Neuronal stem cell (in vitro differentiated cells): ENCODE data around the gene IGFBP2. TPM values are rescaled to one million over a fixed set of nuclear protein-coding genes. Genes with fewer than 3 reads are reported as not detected.
A peak's percentile ranks its signal among the peaks of the same experiment; 100 is the strongest.

Experiments
- DNase-seq: peaks from one replicate; pipeline ENCODE4 v3.0.0-alpha.2; 2013; ENCODE audit warnings: low spot score
- H2AFZ ChIP-seq: one replicate; pipeline ENCODE4 v1.6.1; 2013; ENCODE audit warnings: mild to moderate bottlenecking, low read length, inconsistent platforms
- H2AK5ac ChIP-seq: 2 replicates; pipeline ENCODE4 v1.6.1; 2013; ENCODE audit warnings: low read depth, mild to moderate bottlenecking, inconsistent platforms, low read length, moderate library complexity, mixed read lengths
- H2BK120ac ChIP-seq: 2 replicates; pipeline ENCODE4 v1.6.1; 2013; ENCODE audit warnings: low read depth, mild to moderate bottlenecking, inconsistent platforms, low read length, moderate library complexity, mixed read lengths
- H2BK12ac ChIP-seq: one replicate; pipeline ENCODE4 v1.6.1; 2013; ENCODE audit warnings: low read length, inconsistent platforms
- H2BK15ac ChIP-seq: 2 replicates; pipeline ENCODE4 v1.6.1; 2013; ENCODE audit warnings: mild to moderate bottlenecking, low read length, inconsistent platforms, mixed read lengths
- H2BK5ac ChIP-seq: one replicate; pipeline ENCODE4 v1.6.1; 2013; ENCODE audit warnings: inconsistent platforms, mild to moderate bottlenecking, low read length, moderate library complexity
- H3K14ac ChIP-seq: one replicate; pipeline ENCODE4 v1.6.1; 2013; ENCODE audit warnings: low read length, inconsistent platforms
- H3K18ac ChIP-seq: 2 replicates; pipeline ENCODE4 v1.6.1; 2013; ENCODE audit warnings: low read length, inconsistent platforms
- H3K23ac ChIP-seq: 2 replicates; pipeline ENCODE4 v1.6.1; 2013; ENCODE audit warnings: low read depth, mild to moderate bottlenecking, mixed read lengths, low read length, inconsistent platforms; ENCODE audit not compliant: poor library complexity
- H3K27ac ChIP-seq: replicated peaks from 3 replicates; pipeline ENCODE4 v1.5.1; 2013; ENCODE audit warnings: low read length, inconsistent platforms
- H3K27me3 ChIP-seq, 3 experiments: 2 replicates each; pipeline ENCODE4 v1.6.1; 2013; ENCODE audit warnings: low read length in 3 of 3, mild to moderate bottlenecking in 2 of 3, inconsistent platforms in 1 of 3, low read depth in 1 of 3, mixed read lengths in 1 of 3, moderate library complexity in 1 of 3; ENCODE audit not compliant: control insufficient read depth in 3 of 3, insufficient read depth in 3 of 3
- H3K36me3 ChIP-seq, 2 donors: replicated peaks in 1 of 2; 2 replicates each; pipeline ENCODE4 v1.6.1; 2013; ENCODE audit warnings: low read length in 2 of 2; ENCODE audit not compliant: control insufficient read depth in 2 of 2, insufficient read depth in 2 of 2
- H3K4ac ChIP-seq: 2 replicates; pipeline ENCODE4 v1.6.1; 2013; ENCODE audit warnings: inconsistent platforms, mild to moderate bottlenecking, low read length, moderate library complexity
- H3K4me1 ChIP-seq, 2 donors: 1 replicate in 1 of 2; 2 replicates in 1 of 2; pipeline ENCODE4 v1.6.1; 2013; ENCODE audit warnings: low read length in 2 of 2, low read depth in 1 of 2; ENCODE audit not compliant: control insufficient read depth in 2 of 2, insufficient read depth in 1 of 2
- H3K4me2 ChIP-seq: one replicate; pipeline ENCODE4 v1.6.1; 2013; ENCODE audit warnings: mild to moderate bottlenecking, low read length, inconsistent platforms; ENCODE audit not compliant: insufficient read depth, poor library complexity, severe bottlenecking
- H3K4me3 ChIP-seq, 2 donors: 2 replicates each; pipeline ENCODE4 v1.5.1; 2013; ENCODE audit warnings: low read length in 2 of 2, mild to moderate bottlenecking in 2 of 2, inconsistent platforms in 1 of 2, moderate library complexity in 1 of 2
- H3K79me1 ChIP-seq: one replicate; pipeline ENCODE4 v1.6.1; 2013; ENCODE audit warnings: low read depth, mild to moderate bottlenecking, inconsistent platforms, low read length, moderate library complexity
- H3K9ac ChIP-seq: one replicate; pipeline ENCODE4 v1.6.1; 2013; ENCODE audit warnings: mild to moderate bottlenecking, low read depth, low read length, inconsistent platforms; ENCODE audit not compliant: poor library complexity
- H3K9me3 ChIP-seq, 2 donors: replicated peaks in 1 of 2; 2 replicates each; pipeline versions ENCODE3 to v1.6.1; 2013; ENCODE audit warnings: low read length in 2 of 2, mild to moderate bottlenecking in 2 of 2, inconsistent platforms in 1 of 2, low read depth in 1 of 2, mixed read lengths in 1 of 2, moderate library complexity in 1 of 2; ENCODE audit not compliant: control insufficient read depth in 2 of 2, insufficient read depth in 1 of 2
- H4K8ac ChIP-seq: one replicate; pipeline ENCODE4 v1.6.1; 2013; ENCODE audit warnings: low read depth, mild to moderate bottlenecking, inconsistent platforms, low read length, moderate library complexity
- H4K91ac ChIP-seq: one replicate; pipeline ENCODE4 v1.6.1; 2013; ENCODE audit warnings: low read length, low read depth, mild to moderate bottlenecking, inconsistent platforms; ENCODE audit not compliant: poor library complexity
- WGBS, 2 donors: extraction: QIAGEN DNeasy Blood & Tissue Kit; methylation state at CpG; one replicate each; pipeline ENCODE4 v1.1.7; 2013; ENCODE audit warnings: missing lambda C conversion rate in 2 of 2, mixed read lengths in 1 of 2; ENCODE audit not compliant: insufficient read length in 2 of 2, insufficient replicate concordance in 1 of 2; ENCODE audit errors: extremely low coverage in 2 of 2; 5-methylcytosine and 5-hydroxymethylcytosine counted together
- polyA plus RNA-seq, 2 experiments: library from polyadenylated mRNA; stranded (reverse); fragments of 200-250 nt; gene quantifications; one replicate each; pipeline ENCODE4 v1.2.3, GENCODE V29; 2013

Gene IGFBP2, protein sequence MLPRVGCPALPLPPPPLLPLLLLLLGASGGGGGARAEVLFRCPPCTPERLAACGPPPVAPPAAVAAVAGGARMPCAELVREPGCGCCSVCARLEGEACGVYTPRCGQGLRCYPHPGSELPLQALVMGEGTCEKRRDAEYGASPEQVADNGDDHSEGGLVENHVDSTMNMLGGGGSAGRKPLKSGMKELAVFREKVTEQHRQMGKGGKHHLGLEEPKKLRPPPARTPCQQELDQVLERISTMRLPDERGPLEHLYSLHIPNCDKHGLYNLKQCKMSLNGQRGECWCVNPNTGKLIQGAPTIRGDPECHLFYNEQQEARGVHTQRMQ
- polyA plus RNA-seq (2013, experiment 1 of 2): 479 TPM
- polyA plus RNA-seq (2013, experiment 2 of 2): 466 TPM

DNA sequence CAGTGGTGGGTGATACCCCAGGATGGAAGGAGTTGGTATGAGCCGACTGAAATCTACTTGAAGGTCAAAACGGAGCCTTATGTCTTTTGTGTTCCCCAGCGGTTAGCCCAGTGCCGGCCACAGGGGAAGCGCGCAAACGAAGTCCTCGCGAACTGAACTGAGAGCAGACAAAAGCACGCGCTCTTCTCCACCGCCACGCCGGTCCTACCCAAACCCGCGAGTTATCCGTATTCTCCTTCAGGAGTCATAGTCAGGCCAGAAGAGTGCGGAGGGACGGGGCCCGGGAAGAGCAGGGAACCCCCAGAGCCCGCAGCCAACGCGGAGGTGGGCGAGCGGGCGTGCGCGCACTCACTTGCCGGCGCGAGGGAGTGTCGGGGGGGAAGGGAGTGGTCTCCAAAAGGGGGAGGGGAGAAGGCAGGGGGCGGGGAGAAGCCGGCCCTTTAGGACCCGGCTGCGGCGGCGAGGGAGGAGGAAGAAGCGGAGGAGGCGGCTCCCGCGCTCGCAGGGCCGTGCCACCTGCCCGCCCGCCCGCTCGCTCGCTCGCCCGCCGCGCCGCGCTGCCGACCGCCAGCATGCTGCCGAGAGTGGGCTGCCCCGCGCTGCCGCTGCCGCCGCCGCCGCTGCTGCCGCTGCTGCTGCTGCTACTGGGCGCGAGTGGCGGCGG lies at the start of gene IGFBP2:
Gene IGFBP2 (plus strand): TSS at position 469 of the 664 bp plus-strand sequence. CDS start 104 bp downstream, at position 573.
- Histone ChIP-seq H3K79me1 (peaks cover 8% of the 10 kb centered on the region), H3K4me2 (peak within 1 kb of the TSS; percentile 90), H3K18ac (peak within 1 kb of the TSS; percentile 96), H2BK12ac (peak within 1 kb of the TSS; percentile 80), H2BK5ac (peak within 1 kb of the TSS; percentile 90), H3K4ac (no peak within 1 kb of the TSS), H2BK15ac (peak within 1 kb of the TSS; percentile 55), H3K23ac (no peak within 1 kb of the TSS), H3K4me3 (peak within 1 kb of the TSS; percentile 82 to 92), H2AFZ (peak within 1 kb of the TSS; percentile 96), H3K27me3 (no peaks in the 10 kb centered on the region), H4K8ac (no peak within 1 kb of the TSS), H3K27ac (peak within 1 kb of the TSS; percentile 93), H3K4me1 (peaks cover 15 to 16% of the 10 kb centered on the region in 2 donors), H3K9me3 (peaks cover 0 to 3% of the 10 kb centered on the region in 2 donors), H2BK120ac (no peak within 1 kb of the TSS), H4K91ac (peak within 1 kb of the TSS; percentile 31), H3K36me3 (peaks cover 2 to 10% of the 10 kb centered on the region in 2 donors), H3K9ac (peak within 1 kb of the TSS; percentile 97), H3K14ac (peak within 1 kb of the TSS; percentile 42), H2AK5ac (peak within 1 kb of the TSS; percentile 85)
- peak; percentile 85 for DNase-seq
- WGBS, 2 donors: no CpG with 5 or more reads among the region's 70 CpGs

DNA sequence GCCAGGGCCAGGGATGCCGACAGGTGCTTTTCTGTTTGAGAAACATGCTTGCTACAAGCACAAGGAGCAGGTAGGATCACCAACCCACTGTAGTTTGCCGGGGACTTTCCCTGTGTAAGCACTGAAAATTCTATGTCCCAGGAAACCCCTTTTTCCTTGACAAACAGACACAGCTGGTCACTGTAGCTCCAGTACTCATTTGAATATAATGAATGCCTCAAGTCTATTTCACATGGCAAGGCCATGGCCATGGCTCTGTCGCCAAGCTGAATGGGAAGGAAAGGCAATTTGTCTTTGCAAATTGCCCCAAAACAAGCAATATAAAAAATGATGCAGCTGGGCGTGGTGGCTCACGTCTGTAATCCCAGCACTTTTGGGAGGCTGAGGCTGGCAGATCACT lies 49.6 kb upstream of the IGFBP2 start:
- no peaks in the 10 kb centered on the region for H3K79me1 ChIP-seq
- H4K8ac ChIP-seq: no peak overlapping the region
- no peaks in the 10 kb centered on the region for H3K36me3 ChIP-seq
- H3K18ac ChIP-seq: no peak overlapping the region
- H3K23ac ChIP-seq: no peak overlapping the region
- H2AFZ ChIP-seq: no peak overlapping the region
- H3K14ac ChIP-seq: no peak overlapping the region
- WGBS, 2 donors: no CpG with 5 or more reads among the region's 5 CpGs
- no peak for DNase-seq
- no peak overlapping the region for H3K9ac ChIP-seq
- H2BK12ac ChIP-seq: no peak overlapping the region
- no peak overlapping the region for H4K91ac ChIP-seq
- H2BK120ac ChIP-seq: no peak overlapping the region
- H3K27ac ChIP-seq: no peak overlapping the region
- H3K4me3 ChIP-seq: no peak overlapping the region
- no peak overlapping the region for H3K4me2 ChIP-seq
- peaks cover 4 to 14% of the 10 kb centered on the region in 2 donors for H3K4me1 ChIP-seq
- H2BK15ac ChIP-seq: no peak overlapping the region
- H2AK5ac ChIP-seq: no peak overlapping the region
- no peak overlapping the region for H3K4ac ChIP-seq
- H3K27me3 ChIP-seq: peaks cover 0 to 9% (median 2%) of the 10 kb centered on the region in 3 experiments
- H3K9me3 ChIP-seq: no peaks in the 10 kb centered on the region
- no peak overlapping the region for H2BK5ac ChIP-seq

DNA sequence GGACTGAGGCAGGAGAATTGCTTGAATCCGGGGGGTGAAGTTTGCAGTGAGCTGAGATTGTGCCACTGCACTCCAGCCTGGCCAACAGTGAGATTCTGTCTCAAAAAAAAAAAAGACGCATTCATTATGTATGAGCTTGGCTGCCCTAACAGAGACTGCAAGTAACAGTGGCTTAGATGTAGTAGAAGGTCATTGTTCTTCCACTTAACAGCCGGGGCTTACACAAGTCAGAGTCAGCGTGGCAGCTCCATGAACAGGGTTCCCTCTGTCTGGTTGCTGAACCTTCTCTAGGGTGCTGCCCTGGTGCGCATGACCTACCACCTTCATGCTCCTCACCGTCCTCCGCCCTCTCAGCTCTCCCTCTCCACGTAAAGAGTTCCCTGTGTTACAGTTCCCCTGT lies 49.1 kb upstream of the IGFBP2 start:
- Histone ChIP-seq H3K4me3 (no peak overlapping the region), H2BK12ac (no peak overlapping the region), H2BK120ac (no peak overlapping the region), H3K27me3 (peaks cover 0 to 9% (median 2%) of the 10 kb centered on the region in 3 experiments), H3K4ac (no peak overlapping the region), H3K4me2 (no peak overlapping the region), H3K23ac (no peak overlapping the region), H2AFZ (no peak overlapping the region), H3K79me1 (no peaks in the 10 kb centered on the region), H2BK15ac (no peak overlapping the region), H4K91ac (no peak overlapping the region), H3K4me1 (peaks cover 9 to 18% of the 10 kb centered on the region in 2 donors), H2AK5ac (no peak overlapping the region), H4K8ac (no peak overlapping the region), H3K9ac (no peak overlapping the region), H3K27ac (no peak overlapping the region), H3K18ac (no peak overlapping the region), H3K14ac (no peak overlapping the region), H2BK5ac (no peak overlapping the region), H3K9me3 (no peaks in the 10 kb centered on the region), H3K36me3 (no peaks in the 10 kb centered on the region)
- WGBS, 2 donors: no CpG with 5 or more reads among the region's 8 CpGs
- DNase-seq: no peak

DNA sequence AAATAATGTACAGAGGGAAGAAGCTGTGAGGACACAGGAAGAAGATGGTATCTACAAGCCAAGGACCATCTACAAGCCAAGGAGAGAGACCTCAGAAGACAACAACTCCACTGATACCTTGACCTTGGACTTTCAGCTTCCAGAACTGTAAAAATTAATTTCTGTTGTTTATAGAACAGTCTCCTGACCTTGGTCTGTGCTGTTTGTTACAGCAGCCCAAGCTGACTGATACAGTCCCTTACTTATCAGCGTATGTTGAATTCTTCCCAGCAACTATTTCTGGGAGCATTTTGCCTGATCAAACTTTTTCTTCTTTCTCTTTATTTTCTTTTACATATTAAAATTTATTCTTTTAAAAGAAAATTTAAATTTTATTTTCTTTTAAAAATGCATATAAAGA lies 47.8 kb upstream of the IGFBP2 start:
- H3K4me2 ChIP-seq: no peak overlapping the region
- no peak overlapping the region for H2AK5ac ChIP-seq
- no peak overlapping the region for H3K23ac ChIP-seq
- no peak overlapping the region for H3K14ac ChIP-seq
- peaks cover 9 to 19% of the 10 kb centered on the region in 2 donors for H3K4me1 ChIP-seq
- no peaks in the 10 kb centered on the region for H3K9me3 ChIP-seq
- no peaks in the 10 kb centered on the region for H3K36me3 ChIP-seq
- H4K8ac ChIP-seq: no peak overlapping the region
- no peaks in the 10 kb centered on the region for H3K79me1 ChIP-seq
- H4K91ac ChIP-seq: no peak overlapping the region
- no peak overlapping the region for H3K4me3 ChIP-seq
- WGBS, 2 donors: no CpG with 5 or more reads among the region's 1 CpG
- no peak overlapping the region for H2BK12ac ChIP-seq
- H3K27ac ChIP-seq: no peak overlapping the region
- H2BK15ac ChIP-seq: no peak overlapping the region
- H3K27me3 ChIP-seq: peaks cover 0 to 9% (median 2%) of the 10 kb centered on the region in 3 experiments
- DNase-seq: no peak
- no peak overlapping the region for H2BK120ac ChIP-seq
- H3K4ac ChIP-seq: no peak overlapping the region
- H2AFZ ChIP-seq: no peak overlapping the region
- H3K9ac ChIP-seq: no peak overlapping the region
- H2BK5ac ChIP-seq: no peak overlapping the region
- H3K18ac ChIP-seq: no peak overlapping the region
